HG02884 (cell line): Measurements from ENCODE around the gene ATP23.

ENCODE experiments used
- ATAC-seq: cut with Tn5 transposase; IDR thresholded peaks from one replicate; pipeline ENCODE4 v1.9.1; 2021; ENCODE audit warnings: mild to moderate bottlenecking, moderate library complexity; ENCODE audit not compliant: unreplicated experiment

Gene ATP23

DNA sequence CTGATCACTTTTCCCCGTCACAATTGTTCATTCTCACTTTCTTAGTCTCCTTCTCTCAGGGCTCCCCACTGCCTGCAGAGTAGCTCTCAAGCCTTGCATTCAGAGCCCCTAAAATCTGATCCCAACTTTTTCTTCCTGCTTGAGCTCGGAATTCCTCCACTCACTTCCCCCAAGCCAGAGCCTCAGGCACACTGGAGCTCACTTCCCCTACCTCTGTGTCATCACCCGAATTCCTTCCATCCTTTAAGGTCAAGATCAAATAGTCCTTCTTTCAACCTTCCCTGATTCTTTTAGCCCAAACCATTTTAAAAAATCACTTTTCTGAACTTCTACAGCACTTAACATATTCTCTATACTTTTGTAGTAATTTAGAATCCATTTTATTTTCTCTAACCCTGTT lies 34.1 kb upstream of the ATP23 start:
- ATAC-seq: no peak

DNA sequence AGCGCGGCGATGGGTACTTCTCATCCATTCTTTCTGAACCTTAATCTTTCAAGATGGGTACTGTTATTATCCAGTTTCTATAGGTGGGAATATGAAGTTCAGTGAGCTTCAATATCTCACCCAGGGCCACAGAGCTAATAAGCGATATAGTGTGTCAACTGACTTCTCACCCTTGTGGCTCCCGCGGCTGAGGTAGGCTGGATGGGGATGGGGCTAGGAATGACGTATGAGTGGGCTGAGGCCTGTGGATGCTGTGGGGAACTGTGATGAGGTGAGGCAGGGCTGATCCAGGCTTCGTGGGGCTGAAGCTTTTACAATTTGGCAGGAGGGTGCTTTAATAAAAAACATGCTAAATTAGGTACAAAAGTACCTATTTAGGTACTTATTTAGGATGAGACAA lies 32.9 kb upstream of the ATP23 start:
- ATAC-seq: no peak

DNA sequence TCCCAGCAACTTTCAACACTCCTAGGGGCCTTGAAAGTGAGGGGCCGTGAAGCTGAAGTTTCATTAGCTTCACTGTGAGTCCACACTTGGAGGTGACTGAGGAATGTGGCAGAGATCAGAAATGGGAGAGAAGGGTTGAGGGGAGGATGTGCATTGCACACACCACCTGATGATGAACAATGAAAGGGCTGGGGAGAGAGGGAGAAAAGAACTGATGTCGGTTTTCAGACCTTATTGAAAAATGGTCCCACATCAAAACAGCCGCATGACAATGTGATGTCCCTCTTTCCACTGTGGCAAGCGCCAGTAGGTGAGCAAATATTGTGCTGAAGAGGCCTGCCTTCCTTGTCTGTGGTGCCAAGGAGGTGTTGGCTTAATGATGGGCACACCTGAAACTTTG lies 32.3 kb upstream of the ATP23 start:
- ATAC-seq: no peak

DNA sequence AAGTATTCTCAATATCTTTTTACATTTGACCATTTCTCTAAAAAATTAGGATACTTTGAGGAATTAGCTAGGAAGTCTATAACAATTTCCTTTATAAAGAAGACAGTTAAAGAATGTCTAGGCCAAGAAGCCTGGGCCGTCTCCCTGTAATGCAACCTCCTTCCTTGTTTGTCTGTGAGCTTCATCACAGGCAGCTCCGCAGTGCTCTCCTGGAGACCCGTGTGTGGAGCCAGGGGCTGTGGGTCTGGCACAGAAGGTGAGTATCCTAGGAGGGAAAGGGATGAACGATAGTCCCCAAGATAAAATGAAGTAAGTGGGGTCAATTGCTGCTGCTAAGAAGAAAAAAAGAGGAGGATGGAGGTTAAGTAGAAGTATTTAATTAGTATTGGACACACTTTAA lies 31.8 kb upstream of the ATP23 start:
- ATAC-seq: no peak

DNA sequence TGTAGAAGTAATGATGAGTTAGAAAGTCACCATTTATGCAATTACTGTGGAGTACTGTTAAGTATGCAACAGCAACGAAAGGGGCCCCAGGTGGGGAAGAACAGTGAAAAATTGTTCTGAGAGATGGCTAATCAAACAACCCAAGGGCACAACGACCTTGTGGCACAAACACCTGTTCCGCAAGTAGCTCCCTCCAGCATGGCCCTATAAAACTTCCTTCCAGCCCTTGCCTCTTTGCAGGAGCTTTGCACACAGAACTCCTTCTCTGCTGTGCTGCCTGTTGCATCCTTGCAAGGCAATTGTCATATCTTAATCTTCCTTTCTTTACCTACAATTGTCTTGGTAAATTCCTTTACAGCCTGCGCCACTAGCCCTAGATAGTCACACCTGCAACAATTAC lies 23.2 kb upstream of the ATP23 start:
- ATAC-seq: no peak

DNA sequence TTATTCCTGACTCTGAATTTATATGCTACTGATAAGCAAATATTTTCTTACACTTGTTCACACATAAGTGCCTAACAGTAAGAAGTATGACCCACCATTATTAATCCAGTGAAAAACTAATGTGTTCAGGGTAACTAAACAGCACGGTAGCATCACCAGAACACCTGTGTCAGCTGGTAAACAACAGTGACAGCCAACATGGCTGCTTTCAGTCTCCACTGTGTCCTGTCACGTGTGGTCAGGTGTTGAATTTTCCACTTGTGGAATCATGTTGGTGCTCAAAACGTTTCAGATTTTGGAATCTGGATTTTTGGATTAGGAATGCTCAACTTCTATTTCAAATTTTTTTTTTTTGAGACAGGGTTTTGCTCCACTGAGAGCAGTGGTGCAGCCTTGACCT lies 14.3 kb upstream of the ATP23 start:
- no peak for ATAC-seq

DNA sequence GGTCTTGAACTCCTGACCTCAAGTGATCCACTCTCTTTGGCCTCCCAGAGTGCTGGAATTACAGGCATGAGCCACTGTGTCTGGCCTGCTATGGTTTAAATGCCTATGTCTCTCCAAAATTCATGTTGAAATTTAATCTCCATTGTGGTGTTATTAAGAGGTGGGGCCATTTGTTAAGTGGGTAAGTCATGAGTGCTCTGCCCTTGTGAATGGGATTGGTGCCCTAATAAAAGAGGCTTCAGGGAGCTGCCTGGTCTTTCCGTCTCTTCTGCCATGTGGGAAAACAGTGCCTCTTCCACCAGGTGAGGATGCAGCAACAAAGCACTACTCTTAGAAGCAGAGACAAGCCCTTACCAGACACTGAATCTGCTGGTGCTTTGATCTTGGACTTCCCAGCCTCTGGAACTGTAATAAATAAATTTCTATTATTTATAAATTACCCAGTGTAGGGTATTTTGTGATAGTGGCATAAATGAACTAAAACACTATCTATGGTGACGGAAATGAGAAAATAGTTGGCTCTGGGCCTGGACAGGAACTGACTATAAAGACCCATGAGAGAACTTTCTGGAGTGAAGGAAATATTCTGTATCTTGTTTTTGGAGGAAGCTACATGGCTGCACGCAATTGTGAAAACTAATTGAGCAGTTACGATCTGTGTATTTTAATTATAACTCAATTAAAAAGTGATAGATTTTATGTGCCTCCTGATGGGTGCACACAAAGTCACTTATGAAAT lies 12.1 kb upstream of the ATP23 start:
- ATAC-seq: no peak

DNA sequence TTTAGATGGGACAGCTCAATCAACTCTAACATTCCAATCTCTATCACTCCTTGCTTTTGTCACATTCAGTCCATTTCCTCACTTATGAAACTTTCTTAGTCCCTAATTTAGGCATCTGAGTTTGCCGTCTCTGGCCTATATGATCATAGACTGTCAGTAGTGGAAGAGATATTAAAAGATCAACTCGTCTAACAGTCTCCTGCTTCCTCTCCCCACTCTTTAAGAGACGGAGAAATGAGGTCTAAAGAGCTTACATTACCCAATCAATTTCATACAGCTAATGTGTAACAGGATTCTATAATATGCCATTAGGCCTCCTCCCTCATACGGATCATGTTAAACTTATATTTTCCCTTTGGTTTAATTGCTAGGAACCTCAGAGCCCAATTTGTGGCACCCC lies 6.5 kb upstream of the ATP23 start:
- no peak for ATAC-seq

DNA sequence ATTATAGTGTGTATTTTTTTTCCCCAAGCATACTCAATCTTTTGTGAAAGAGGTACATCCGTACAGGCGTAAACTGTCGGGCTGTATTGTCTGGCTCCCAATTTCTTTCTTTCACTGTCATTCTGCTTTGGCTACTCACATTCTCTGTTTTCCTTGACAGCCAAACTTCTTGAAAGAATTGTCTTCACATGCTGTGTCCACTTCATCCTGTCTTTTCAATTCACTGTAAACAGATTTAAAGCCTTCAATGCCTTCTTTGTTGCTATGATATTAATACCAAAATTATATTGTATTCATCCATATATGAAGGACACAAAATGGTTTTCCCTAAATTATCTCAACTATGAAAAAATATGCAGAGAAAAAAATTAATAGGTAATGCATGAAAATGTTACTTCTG lies 6.0 kb upstream of the ATP23 start:
- no peak for ATAC-seq

DNA sequence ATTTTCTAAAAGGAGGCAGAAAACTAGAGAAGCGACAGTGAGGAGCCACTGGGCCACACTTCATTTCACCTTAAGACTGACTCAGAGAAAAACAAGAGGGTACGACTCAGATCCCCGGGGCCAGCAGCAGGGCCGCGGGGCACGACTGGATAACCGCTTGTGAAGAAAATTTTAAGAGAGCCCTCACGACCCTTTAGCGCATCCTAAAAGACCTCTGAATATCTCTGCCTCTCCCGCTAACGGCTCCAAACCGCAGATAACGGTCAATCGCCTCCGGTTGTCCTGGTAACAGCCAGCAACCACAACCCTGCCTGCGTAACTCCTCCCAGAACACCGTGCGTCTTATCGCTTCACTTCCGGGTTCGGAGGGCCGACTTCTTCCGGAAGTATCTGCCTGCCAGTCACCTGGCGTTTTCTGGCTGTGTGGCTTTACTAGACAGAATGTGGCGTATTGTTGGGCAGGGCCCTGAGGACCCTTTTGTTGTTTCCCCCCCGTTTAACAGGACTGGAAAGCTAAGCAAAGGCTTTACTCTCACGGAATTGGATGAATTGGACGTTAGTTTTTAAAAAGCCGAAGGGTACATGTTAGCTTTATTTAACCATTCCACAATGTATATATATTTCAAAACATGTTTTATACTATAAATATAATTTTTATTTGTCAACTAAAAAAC lies 5.4 kb upstream of the ATP23 start:
- peak; percentile 100 for ATAC-seq

DNA sequence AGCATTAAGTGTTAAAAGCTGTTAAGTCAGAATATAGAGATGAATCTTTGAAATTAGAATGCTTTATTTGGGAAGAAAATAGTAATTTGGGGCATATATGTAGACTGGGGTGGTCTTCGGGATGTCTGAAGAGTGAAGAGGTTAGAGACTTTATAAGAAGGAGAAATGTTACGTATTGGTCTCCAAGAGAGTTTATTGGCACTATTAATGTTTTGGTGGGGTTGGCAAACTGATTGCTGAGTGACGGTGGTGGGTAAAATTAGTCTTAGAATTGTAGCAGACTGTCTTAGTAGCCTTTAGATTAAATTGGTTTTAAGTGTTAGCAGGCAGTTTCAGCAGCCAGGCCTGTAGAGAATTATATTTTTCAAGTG lies 4.9 kb upstream of the ATP23 start:
- no peak for ATAC-seq

DNA sequence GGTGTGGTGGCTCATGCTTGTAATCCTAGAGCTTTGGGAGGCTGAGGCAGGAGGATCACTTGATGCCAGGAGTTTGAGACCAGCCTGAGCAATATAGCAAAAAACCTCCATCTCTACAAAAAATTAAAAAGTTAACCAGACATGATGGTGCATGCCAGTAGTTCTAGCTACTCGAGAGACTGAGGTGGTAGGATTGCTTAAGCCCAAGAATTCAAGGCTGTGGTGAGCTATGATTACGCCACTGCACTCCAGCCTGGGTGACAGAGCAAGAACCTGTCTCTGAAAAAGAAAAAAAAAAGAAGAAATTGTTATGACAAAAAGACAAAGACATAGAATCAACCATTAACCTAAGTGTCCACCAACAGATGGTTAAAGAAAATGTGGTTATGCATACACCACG lies 2.1 kb upstream of the ATP23 start:
- ATAC-seq: no peak

DNA sequence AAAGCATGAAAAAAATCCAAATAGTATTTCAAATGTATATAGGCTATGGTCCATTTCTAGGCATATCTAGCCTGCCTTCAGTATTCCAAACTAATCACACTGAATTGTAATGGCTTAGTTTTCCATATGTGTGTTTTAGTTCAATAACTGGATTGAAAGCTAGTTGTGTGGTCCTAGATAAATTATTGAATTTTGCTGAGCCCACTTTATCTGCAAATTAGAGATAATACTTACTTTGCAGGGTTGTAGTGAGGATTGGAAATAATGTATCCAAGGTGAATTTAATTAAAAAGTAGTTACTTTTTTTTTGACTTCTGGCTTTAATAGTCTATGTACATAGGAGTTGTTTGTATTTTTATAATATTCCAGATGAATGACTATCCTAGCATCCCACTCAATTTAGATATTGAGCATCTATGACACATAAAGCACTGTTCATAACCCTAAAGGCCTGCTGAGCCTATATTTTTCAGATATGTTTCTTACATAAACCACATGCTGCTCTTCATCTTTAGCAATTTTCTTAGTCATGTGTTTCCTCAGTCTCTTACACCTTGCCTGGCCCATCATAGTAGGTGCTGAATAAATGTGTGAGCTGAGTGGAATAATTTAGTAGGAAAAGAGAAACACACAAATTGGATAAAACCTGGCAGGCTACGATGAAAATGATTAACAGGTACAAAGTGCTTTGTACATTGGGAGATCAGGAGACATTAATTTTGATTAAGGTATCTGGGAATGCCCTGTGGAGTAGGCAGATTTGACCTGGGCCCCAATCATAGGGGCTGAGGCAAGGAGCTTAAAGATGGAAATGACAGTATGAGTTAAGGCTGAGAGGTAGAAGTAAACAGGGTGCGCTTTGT lies 1.1 kb upstream of the ATP23 start:
- no peak for ATAC-seq

DNA sequence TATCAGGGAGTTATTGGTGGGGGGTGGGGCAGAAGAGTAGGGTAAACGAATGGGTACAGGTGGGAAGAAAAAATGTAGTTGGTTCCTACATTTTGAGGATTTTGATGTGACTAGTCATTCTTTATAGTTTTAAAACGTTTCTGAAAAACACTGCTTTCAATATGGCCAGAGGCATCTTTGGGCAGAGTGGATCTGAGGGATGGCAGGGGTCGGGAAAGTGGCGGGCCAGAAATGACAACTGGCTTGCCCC lies 527 bp upstream of the ATP23 start:
- no peak for ATAC-seq

DNA sequence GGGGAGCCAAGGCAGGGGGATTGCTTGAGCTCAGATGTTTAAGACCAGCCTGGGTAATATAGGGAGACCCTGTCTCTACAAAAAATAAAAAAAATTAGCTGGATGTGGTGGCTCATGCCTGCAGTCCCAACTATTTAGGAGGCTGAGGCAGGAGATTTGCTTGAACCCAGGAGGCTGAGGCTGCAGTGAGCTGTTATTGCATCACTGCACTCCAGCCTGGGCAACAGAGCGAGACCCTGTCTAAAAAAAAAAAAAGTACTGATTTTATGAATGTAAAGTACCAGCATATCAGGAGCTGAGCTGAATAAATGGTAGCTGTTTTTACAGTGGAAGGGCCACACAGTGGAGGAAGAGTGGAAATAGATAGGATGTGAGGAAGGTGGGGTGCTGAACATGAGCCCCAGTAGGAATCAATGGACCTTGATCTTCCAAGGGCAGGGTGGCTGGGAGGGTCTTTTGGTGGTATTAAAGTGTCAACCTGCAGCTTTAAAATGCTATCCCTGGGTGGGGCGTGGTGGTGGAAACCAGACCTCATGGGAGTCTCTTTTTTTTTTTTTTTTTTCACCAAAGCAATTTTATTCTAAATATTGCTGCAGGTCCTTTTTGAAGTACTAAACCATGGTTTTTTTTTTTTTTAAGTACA lies 2.2 kb downstream of the ATP23 start:
- ATAC-seq: no peak

DNA sequence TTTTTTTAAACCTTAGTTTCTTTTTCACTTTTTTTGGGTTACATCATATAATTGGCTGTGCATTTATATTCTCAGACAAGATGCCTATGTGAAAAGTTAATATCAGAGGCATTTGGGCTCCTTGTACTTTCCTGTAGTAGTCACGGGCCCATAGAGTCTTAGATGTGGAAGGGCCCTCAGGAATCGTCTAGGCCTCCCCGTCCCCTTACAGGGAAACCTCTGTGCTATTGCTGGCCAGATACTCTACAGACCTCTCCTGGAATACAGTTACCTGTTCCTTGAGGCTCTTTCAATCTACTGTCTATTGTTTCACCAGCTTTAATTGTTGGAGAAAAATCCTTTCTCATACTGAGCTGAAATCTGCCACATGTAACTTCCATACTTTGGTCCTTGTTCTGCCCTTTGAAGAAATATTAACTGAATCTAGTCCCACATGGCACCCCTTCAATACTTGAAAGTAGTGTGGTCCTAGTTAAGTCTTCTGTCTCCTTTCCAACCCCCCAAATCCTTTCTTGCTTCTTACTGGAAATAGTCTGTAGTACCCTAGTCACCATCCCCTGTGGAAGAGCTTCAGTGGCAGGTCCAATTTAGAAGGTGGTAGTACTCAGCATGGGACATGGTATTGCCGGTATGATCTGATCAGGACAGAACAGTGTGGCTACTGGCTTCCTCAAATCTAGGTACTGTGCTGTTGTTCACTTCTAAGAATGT lies 3.1 kb downstream of the ATP23 start:
- ATAC-seq: no peak

DNA sequence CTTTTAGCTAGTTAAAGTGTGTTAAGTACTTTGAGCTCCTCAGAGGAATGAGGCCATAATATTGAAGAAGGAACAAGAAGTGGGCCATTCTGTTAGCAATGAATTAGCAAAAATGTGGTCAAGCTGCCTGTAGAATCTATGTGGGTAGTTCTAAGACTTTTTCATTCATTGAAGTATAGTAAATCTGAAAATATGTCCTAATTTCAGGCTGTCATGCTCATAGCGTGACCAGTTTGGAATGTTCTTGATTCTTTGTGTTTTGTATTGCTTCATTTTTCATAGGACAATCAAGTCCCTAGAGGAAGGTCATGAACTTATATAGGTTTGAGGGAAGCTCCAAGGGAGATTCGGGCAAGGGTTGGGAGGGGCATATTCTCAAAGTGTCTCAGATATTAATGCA lies 11.4 kb downstream of the ATP23 start:
- ATAC-seq: no peak

DNA sequence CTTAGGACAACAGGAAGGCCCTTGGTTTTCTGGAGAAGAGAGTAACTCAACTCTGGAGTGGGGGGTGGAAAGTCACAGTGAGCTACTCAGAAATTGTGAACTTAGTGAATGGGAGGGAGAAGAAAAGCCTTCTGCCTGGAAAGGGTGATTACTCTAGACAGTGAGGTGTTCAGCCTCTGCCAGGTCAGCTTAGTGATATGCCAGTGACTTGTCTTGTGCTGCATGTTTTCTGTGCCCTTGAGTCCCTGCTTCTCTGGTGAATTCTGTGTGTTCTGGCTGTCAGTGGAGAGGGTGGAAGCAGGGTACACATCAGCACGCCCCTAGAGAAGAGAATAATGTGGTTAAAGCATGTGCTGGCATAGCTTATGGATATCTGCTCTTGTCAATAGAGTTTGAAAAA lies 13.4 kb downstream of the ATP23 start:
- no peak for ATAC-seq

DNA sequence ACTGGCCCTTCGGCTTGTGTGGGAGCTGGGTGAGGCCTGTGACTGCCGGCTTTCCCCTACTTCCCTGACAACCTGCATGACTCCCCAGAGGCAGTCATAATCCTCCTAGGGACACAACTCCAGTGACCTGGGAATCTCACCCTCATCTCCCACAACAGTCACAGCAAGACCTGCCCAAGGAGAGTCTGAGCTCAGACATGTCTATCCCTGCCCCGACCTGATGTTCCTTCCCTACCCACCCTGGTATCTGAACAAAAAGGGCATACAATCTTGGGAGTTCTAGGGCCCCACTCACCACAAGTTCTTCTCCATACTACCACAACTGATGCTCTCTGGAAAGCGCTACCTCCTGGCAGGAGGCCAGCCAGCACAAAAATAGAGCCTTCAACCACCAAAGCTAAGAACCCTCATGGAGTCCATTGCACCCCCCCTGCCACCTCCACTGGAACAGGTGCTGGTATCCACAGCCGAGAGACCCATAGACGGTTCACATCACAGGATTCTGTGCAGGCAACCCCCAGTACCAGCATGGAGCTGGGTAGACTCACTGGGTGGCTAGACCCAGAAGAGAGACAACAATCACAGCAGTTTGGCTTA lies 16.8 kb downstream of the ATP23 start:
- ATAC-seq: no peak

DNA sequence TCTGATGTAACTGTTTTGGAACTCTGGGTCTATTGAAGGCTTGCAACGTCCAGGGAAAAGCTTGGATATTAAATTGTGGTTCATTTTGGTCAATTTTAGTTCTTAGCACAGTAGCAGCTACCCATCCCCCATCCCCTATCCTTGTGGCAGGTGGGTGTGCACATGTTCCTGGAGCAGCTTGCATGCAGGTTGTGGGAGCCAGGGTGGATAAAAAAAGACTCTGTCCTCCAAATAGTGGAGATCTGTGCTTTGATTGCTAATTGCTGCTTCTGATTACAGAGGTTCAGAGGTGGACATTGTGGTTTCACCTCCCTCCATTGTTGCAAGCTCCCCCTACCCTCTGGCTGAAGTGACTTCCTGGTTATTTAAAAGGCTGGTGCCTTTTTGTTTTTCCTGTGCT lies 23.1 kb downstream of the ATP23 start:
- no peak for ATAC-seq

DNA sequence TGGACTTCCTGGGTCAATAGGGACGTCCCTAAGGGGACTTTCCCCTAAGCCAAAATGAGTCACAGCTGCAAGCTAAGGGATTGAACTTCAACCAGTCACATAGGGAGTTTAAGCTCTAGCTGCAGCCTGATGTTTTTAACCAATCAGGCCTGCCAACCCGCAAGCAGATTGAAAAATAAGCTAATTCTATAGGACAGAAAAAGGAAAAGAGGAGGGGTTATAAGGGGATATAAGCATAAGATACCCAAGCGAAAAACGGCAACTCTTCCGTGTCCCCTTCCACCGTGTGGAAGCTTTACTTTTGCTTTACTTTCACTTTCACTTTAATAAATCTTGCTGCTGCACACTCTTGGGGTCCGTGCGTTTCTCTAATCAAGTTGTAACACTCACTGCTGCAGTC lies 24.4 kb downstream of the ATP23 start:
- no peak for ATAC-seq
